Activated T-cell treated with anti-CD3 and anti-CD28 coated beads, Interleukin-2, amount 50 U/mL, for 72 hours (primary cell): Measurements from ENCODE around the gene PRAMEF12. TPM values are rescaled to one million over a fixed set of nuclear protein-coding genes. Genes with fewer than 3 reads are reported as not detected.
"Not testable (repeated sequence)": the region's sequence is repeated elsewhere in the genome, so short reads cannot be mapped to it uniquely, and the experiment has no call there.

Experiments
- ATAC-seq, 2 donors: fragments of 150-1000 bp; cut with Tn5 transposase; replicated peaks in 1 of 2; 2 replicates each; pipeline ENCODE4 v1.10.0; 2021; ENCODE audit warnings: moderate library complexity in 2 of 2, mild to moderate bottlenecking in 1 of 2
- DNase-seq, 2 donors: peaks; one replicate each; pipeline ENCODE4 v3.0.0; 2021 to 2022; ENCODE audit warnings: mixed read lengths in 1 of 2
- H3K27ac Mint-ChIP-seq: one replicate; pipeline ENCODE4 v1.8.0; 2022; ENCODE audit warnings: mild to moderate bottlenecking, moderate library complexity, mixed read lengths
- H3K27me3 Mint-ChIP-seq: one replicate; pipeline ENCODE4 v1.8.0; 2022; ENCODE audit warnings: low read depth, mixed read lengths
- H3K36me3 Mint-ChIP-seq, 2 donors: one replicate each; pipeline ENCODE4 v1.8.0; 2022; ENCODE audit warnings: mixed read lengths in 2 of 2, mild to moderate bottlenecking in 1 of 2; ENCODE audit not compliant: insufficient read depth in 2 of 2
- H3K4me1 Mint-ChIP-seq: one replicate; pipeline ENCODE4 v1.8.0; 2022; ENCODE audit warnings: low read depth, mixed read lengths
- H3K4me3 Mint-ChIP-seq, 2 donors: one replicate each; pipeline ENCODE4 v1.8.0; 2022; ENCODE audit warnings: mild to moderate bottlenecking in 2 of 2, mixed read lengths in 2 of 2, moderate library complexity in 2 of 2
- H3K9me3 Mint-ChIP-seq, 2 donors: one replicate each; pipeline ENCODE4 v1.8.0; 2022; ENCODE audit warnings: mixed read lengths in 2 of 2
- total RNA-seq, 2 donors: library from RNA; stranded (reverse); gene quantifications; one replicate each; pipeline ENCODE4 v1.2.3, GENCODE V29; 2022

The PRAMEF12 gene
- total RNA-seq, 2 donors from 2014 or later = not detected

DNA sequence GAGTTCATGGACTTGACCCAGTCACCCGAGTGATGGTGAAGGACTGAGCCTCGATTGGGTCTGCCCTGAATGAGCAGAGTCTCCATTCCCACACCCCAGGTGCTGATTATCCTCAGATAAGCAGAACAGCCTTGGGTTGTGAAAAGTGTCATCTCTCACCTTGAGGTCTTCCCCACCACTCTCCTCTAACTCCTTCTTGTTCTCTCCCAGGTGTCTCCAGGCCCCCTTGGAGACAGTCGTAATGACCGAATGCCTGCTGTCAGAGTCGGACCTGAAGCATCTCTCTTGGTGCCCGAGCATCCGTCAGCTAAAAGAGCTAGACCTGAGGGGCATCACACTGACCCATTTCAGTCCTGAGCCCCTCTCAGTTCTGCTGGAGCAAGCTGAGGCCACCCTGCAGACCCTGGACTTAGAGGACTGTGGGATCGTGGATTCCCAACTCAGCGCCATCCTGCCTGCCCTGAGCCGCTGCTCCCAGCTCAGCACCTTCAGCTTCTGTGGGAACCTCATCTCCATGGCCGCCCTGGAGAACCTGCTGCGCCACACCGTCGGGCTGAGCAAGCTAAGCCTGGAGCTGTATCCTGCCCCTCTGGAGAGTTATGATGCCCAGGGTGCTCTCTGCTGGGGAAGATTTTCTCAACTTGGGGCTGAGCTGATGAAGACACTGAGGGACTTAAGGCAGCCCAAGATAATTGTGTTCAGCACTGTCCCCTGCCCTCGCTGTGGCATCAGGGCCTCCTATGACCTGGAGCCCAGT lies 3.4 kb downstream of the PRAMEF12 start:
- no peak overlapping the region for H3K27ac Mint-ChIP-seq
- no peaks in the 10 kb centered on the region for H3K36me3 Mint-ChIP-seq
- no peak for DNase-seq
- peaks cover 32% of the 10 kb centered on the region for H3K27me3 Mint-ChIP-seq
- H3K4me3 Mint-ChIP-seq = no peak overlapping the region
- no peaks in the 10 kb centered on the region for H3K9me3 Mint-ChIP-seq
- no peaks in the 10 kb centered on the region for H3K4me1 Mint-ChIP-seq
- no peak for ATAC-seq

DNA sequence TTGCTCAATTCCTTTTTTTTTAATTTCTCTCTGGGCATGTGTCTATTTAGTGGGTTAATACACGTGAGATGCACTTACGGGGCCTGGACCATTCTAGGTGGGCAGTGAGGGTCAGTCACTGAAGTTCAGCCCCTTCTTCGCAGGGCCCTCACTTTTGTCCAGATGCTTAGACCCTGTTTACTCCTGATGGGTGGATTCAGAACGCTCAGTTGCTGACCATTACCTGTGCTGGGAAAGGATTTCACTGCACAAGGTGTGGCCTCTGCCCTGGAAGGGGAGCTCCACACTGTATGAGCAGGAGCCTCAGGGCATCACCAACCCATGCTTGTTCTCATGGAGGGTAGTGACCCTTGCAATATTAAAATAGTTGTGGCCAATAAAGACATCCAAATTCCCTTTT lies 4.5 kb downstream of the PRAMEF12 start:
- no peak overlapping the region for H3K27ac Mint-ChIP-seq
- DNase-seq (no peak), ATAC-seq (no peak)
- H3K9me3 Mint-ChIP-seq = no peaks in the 10 kb centered on the region
- H3K4me3 Mint-ChIP-seq = no peak overlapping the region
- H3K36me3 Mint-ChIP-seq = peaks cover 0 to 1% of the 10 kb centered on the region in 2 donors
- peaks cover 27% of the 10 kb centered on the region for H3K27me3 Mint-ChIP-seq
- no peaks in the 10 kb centered on the region for H3K4me1 Mint-ChIP-seq

DNA sequence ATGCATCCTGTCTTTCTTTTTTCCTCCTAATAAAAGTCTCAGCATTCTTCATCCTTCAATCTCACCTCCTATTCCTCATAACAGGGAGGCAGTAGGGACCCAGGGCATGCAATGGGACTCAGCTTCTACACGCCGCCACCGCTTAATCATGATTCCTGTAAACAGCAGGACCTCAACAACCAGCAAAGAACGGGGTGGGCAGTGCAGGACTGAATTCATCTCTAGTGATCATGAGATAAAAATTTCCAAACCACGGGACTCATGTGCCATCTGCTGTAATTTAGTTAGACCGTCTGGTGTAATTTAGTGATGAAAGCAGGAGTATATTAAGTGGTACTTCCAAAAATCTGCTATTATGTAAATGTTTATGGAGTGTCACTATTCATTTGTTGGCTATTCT lies 5.4 kb downstream of the PRAMEF12 start:
- no peak overlapping the region for H3K4me3 Mint-ChIP-seq
- H3K9me3 Mint-ChIP-seq = peaks cover 0 to 1% of the 10 kb centered on the region in 2 donors
- no peak for DNase-seq
- H3K27ac Mint-ChIP-seq = no peak overlapping the region
- no peak for ATAC-seq
- H3K27me3 Mint-ChIP-seq = peaks cover 23% of the 10 kb centered on the region
- H3K36me3 Mint-ChIP-seq = peaks cover 0 to 5% of the 10 kb centered on the region in 2 donors
- H3K4me1 Mint-ChIP-seq = no peaks in the 10 kb centered on the region

DNA sequence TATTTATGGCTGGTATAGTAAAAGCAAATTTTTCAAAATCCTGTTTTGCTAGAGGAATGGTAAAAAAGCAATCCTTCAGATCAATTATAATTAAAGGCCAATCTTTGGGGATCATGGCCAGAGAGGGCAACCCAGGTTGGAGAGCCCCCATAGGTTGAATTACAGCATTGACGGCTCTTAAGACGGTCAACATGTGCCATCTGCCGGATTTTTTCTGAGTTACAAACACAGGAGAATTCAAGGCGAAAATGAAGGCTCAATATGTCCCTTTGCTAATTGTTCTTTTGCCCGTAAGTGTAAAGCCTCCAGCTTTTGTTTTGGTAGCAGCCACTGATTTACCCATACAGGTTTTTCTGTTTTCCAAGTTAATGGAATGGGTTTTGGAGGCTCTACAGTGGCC lies 8.0 kb downstream of the PRAMEF12 start:
- not testable (repeated sequence) for H3K27ac Mint-ChIP-seq, DNase-seq, H3K9me3 Mint-ChIP-seq, H3K4me3 Mint-ChIP-seq, ATAC-seq, H3K4me1 Mint-ChIP-seq
- peaks cover 23% of the 10 kb centered on the region for H3K27me3 Mint-ChIP-seq
- peaks cover 8 to 13% of the 10 kb centered on the region in 2 donors for H3K36me3 Mint-ChIP-seq

DNA sequence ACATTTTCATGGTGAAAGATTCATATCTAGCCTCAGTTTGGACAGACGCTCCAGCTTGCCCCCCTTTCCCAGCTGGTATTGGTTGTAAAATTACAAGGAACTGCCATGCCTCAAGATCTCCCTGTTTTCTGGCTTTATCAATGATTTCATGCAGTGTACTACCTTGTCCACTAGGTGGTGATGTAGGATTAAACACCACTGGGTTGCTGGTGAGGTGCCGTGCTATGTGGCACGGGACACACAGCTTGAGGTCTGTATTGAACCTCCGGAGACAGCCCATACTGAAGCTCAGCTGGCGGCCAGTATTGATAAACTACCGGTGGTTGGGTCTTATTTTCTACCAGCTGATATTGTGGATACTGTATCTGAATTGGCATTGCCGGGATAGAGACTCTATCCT lies 10.2 kb downstream of the PRAMEF12 start:
- not testable (repeated sequence) for H3K9me3 Mint-ChIP-seq, ATAC-seq, H3K4me1 Mint-ChIP-seq, H3K27me3 Mint-ChIP-seq, H3K27ac Mint-ChIP-seq, H3K4me3 Mint-ChIP-seq
- peak; percentile 4 for DNase-seq
- H3K36me3 Mint-ChIP-seq = peaks cover 8 to 13% of the 10 kb centered on the region in 2 donors

DNA sequence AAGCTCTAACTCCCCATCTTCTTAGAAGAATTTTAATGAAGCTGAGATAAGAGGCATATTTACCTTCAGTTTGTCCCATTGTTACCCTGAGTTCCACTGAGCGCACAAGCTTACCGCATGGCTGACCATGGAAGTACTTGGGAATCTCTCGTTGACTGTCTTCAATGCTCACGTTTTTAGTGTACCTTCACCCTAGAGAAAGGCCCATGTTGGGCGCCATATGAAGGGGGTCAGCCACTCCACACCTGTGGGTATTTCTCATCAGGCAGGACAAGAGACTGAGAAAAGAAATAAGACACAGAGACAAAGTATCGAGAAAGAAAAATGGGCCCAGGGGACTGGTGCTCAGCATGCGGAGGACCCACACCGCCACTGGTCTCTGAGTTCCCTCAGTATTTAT lies 11.2 kb downstream of the PRAMEF12 start:
- DNase-seq, H3K9me3 Mint-ChIP-seq, H3K4me1 Mint-ChIP-seq, H3K27ac Mint-ChIP-seq, H3K27me3 Mint-ChIP-seq, ATAC-seq, H3K4me3 Mint-ChIP-seq: not testable (repeated sequence)
- H3K36me3 Mint-ChIP-seq = peaks cover 8 to 13% of the 10 kb centered on the region in 2 donors

DNA sequence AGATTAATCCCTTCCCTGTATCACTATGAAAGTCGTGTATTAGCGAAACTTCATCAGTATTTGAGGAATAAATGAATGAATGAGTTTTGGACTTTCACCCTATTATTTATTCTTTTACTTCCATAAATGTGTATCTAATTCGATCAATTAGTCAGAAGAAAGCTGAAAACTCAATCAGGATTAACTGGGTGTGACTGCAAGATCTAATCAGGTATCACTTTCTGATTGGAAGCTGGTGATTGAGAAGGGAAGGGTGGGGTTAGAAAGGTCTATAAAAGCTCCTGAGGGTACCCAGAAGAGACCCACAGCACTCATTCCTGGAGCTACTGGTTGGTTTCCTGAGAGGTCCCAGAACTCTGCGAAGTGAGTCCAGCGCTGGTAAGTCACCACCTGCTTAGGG lies 17.6 kb downstream of the PRAMEF12 start, which contains the start of gene PRAMEF1:
Gene PRAMEF1, plus strand, starts transcription at position 301 of the 400 bp plus-strand sequence. CDS start 1,831 bp downstream, outside the sequence.
- ATAC-seq = not testable (repeated sequence)

DNA sequence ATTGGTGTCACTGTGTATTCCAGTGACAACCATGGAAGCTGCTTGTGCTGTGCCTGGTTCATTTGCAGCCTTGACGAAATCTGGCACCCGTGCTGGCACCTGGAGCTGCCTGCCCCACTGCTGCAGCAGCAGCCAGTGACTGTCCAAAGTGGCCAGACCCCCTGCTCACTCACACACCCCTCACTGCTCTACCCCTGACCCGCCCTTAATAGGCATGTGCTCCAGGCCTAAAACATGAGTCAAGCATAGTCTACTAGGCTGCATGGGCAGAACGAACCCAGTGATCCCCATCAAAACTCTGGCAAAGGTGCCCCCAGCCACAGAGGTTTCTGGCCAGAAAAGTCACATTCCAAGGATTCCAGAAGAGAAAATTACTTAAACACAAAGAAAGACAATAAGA lies 25.4 kb downstream of the PRAMEF12 start:
- Mint-ChIP-seq H3K27ac (no peak overlapping the region), H3K9me3 (peaks cover 0 to 1% of the 10 kb centered on the region in 2 donors), H3K27me3 (no peaks in the 10 kb centered on the region), H3K36me3 (no peaks in the 10 kb centered on the region), H3K4me3 (no peak overlapping the region), H3K4me1 (no peaks in the 10 kb centered on the region)
- DNase-seq (no peak), ATAC-seq (no peak)

More for the DNA sequence above, 17.6 kb downstream of the PRAMEF12 start, which contains the start of gene PRAMEF1:
- not testable (repeated sequence) for H3K27me3 Mint-ChIP-seq, H3K36me3 Mint-ChIP-seq, H3K4me1 Mint-ChIP-seq, H3K27ac Mint-ChIP-seq, H3K9me3 Mint-ChIP-seq, DNase-seq, H3K4me3 Mint-ChIP-seq

DNA sequence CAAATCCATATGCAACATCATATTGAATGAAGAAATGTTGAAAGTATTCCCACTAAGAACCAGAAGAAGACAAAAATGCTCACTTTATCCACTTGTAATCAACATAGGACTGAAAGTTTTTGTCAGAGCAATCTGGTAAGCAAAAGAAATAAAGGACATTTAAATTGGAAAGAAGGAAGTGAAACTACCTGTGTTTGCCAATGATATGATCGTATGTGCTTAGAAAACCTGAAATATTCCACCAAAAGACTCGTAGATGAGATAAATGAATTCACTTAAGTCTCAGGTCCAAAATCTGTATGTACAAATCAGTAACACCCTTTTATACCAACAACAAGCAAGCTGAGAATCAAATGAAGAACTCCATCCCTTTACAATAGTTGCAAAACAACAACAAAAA lies 26.2 kb downstream of the PRAMEF12 start:
- H3K4me3 Mint-ChIP-seq = no peak overlapping the region
- no peaks in the 10 kb centered on the region for H3K4me1 Mint-ChIP-seq
- no peaks in the 10 kb centered on the region for H3K36me3 Mint-ChIP-seq
- DNase-seq (no peak), ATAC-seq (no peak)
- no peaks in the 10 kb centered on the region for H3K27me3 Mint-ChIP-seq
- H3K27ac Mint-ChIP-seq = no peak overlapping the region
- H3K9me3 Mint-ChIP-seq = peaks cover 1 to 2% of the 10 kb centered on the region in 2 donors

DNA sequence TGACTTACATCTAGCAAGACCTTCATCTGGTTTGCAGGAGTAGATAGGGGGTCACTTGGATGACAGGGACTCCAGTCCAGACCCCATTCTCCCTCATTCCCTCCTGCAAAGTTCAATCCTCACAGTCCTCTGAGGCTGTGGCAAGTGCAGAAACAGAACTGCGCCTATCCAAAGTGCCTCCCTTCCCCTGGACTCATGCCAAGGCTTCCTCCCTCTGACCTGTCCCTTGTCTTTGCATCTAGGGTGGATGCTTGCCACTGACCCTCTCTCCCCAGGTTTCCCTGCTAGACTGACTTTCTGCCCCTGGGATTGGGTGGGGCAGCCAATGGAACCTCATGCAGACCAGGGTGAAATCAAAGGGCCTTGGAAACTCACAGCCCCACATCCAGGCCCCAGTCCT lies 36.4 kb downstream of the PRAMEF12 start:
- Mint-ChIP-seq H3K4me3 (no peak overlapping the region), H3K27me3 (peaks cover 24% of the 10 kb centered on the region), H3K36me3 (peaks cover 0 to 3% of the 10 kb centered on the region in 2 donors), H3K9me3 (peaks cover 4% of the 10 kb centered on the region in 2 donors), H3K27ac (no peak overlapping the region), H3K4me1 (no peaks in the 10 kb centered on the region)
- ATAC-seq (no peak), DNase-seq (no peak)

DNA sequence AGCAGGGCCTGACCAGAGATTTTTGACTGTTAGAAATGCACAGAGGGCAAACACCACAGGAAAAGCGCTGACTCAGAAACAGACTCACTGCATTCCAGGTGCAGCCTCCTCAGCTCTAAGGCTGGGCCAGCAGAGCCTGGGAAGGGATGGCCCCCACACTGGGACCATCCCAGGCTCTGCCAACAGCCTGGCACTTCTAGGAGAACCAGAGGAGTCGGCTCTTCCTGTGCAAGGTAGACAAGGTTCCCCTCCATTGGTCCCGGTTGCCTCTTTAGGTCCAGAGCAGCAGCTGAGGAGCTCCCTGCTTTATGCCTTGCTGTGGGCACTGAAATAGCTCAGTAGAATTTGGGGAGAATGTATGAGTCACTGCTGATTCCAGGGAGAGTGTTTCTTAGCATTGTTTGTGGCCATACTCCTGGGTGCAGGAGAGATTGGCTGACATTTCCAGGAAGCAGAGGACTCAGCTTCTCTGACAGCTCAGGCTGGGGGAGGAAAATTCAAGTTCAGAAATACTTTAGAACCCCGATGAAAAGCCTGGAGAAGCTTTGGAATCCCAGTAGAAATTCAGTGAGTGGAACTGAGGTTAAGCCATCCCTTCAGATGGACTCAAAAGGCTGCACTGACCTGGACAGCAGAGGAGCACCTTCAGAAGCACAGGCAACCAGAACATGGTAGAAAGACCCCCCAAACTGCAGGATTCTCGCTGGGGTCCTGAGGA lies 37.3 kb downstream of the PRAMEF12 start:
- Mint-ChIP-seq H3K27ac (no peak overlapping the region), H3K9me3 (no peaks in the 10 kb centered on the region), H3K27me3 (peaks cover 19% of the 10 kb centered on the region), H3K4me3 (no peak overlapping the region), H3K4me1 (no peaks in the 10 kb centered on the region), H3K36me3 (no peaks in the 10 kb centered on the region)
- ATAC-seq (no peak), DNase-seq (no peak)

DNA sequence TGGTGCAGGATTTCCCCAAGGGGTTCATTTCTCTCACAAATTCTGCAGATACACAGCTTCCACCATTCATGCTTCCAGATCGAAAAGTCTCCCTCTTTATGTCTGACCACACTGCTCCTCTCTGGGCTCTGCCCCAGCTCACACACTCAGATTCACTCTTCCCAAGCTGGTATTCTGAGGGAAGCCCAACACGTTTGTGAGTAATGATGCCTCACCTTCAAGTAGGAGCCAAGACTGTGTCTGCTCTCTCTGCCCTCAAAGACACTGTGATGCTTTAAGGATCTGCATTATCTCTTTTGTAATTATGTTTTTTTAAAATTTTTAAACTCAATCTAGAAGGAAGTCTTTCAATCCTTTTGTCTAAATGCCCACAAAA lies 37.9 kb downstream of the PRAMEF12 start:
- H3K36me3 Mint-ChIP-seq = no peaks in the 10 kb centered on the region
- no peaks in the 10 kb centered on the region for H3K9me3 Mint-ChIP-seq
- no peak overlapping the region for H3K27ac Mint-ChIP-seq
- no peak overlapping the region for H3K4me3 Mint-ChIP-seq
- no peaks in the 10 kb centered on the region for H3K4me1 Mint-ChIP-seq
- DNase-seq (no peak), ATAC-seq (no peak)
- H3K27me3 Mint-ChIP-seq = peaks cover 15% of the 10 kb centered on the region

DNA sequence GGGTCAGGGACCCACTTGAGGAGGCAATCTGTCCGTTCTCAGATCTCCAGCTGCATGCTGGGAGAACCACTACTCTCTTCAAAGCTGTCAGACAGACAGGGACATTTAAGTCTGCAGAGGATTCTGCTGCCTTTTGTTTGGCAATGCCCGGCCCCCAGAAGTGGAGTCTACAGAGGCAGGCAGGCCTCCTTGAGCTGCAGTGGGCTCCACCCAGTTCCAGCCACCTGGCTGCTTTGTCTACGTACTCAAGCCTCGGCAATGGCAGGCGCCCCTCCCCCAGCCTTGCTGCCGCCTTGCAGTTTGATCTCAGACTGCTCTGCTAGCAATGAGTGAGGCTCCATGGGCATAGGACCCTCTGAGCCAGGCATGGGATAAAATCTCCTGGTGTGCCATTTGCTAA lies 45.5 kb downstream of the PRAMEF12 start:
- H3K36me3 Mint-ChIP-seq, H3K27ac Mint-ChIP-seq, ATAC-seq, H3K4me3 Mint-ChIP-seq, H3K9me3 Mint-ChIP-seq, H3K4me1 Mint-ChIP-seq, DNase-seq: not testable (repeated sequence)
- peaks cover 31% of the 10 kb centered on the region for H3K27me3 Mint-ChIP-seq
